HG03439 (cell line): Measurements from ENCODE around the gene TUBB1.

Source experiments
- ATAC-seq: cut with Tn5 transposase; IDR thresholded peaks from one replicate; pipeline ENCODE4 v1.9.1; 2021; ENCODE audit warnings: mild to moderate bottlenecking, moderate library complexity; ENCODE audit not compliant: unreplicated experiment

TUBB1 gene

GRCh38 chr20:59016795-59017492 is 2.3 kb upstream of the TUBB1 start:
- no peak for ATAC-seq

DNA sequence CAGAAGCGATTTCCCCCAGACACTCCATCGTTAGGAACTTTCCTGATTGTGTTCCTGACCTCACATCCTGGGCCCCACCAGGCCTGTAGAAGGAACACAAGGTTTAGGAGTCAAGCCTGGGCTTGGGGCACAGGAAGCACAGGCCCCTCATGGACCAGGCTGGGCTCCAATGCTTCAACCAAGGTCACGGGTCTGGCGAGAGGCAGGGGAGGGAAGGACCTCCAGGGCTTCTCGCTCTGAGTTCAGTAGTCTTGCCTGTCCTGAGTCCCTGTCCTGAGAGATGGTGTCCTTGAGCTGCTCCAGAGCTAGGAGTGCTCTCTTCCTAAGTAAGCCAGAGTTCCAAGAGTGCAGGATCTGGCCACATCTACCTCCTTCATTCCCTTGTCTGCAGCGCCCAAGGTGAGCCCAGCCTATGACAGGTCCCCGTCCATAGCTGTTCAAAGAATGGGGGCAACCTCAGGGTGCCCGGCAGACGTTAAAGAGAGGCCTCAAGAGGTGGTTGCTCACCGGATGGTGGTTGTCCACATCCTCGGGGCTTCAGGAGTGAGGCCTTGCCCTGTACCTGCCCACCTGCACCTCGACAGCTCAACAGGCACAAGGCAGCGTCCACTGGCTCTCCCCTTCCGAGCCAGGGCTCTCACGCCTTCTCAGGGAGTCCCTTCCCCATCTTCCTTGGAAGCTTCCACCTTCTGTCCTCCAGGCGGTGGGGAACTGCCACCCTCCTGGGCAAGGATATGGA is 1.6 kb upstream of the TUBB1 start:
- no peak for ATAC-seq

DNA sequence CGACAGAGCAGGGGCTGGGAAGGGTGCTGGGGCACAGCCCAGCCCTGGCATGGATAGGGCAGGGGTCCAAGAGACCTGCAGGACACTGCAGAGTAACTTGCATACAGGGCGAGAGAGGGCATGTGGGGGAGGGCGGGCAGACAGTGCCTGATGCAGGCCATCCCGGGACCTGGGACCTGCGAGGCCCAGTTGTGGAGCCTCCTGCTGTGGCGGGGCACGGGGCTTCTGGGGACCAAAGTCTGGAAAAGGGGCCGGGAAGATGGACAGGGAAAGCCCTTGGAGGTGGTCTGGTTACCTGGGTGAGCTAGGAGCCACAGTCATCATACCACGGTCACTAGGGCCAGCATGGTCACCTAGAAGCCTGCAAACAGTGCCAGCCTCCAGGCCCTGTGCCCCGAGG is 412 bp upstream of the TUBB1 start:
- no peak for ATAC-seq

- ATAC-seq: no peak
Measured at GRCh38 chr20:59020938-59021551, 1.8 kb downstream of the TUBB1 start.

- ATAC-seq: no peak
Measured at GRCh38 chr20:59022754-59023153, 3.5 kb downstream of the TUBB1 start.

GRCh38 chr20:59023616-59024015 is 4.4 kb downstream of the TUBB1 start:
- ATAC-seq: no peak

DNA sequence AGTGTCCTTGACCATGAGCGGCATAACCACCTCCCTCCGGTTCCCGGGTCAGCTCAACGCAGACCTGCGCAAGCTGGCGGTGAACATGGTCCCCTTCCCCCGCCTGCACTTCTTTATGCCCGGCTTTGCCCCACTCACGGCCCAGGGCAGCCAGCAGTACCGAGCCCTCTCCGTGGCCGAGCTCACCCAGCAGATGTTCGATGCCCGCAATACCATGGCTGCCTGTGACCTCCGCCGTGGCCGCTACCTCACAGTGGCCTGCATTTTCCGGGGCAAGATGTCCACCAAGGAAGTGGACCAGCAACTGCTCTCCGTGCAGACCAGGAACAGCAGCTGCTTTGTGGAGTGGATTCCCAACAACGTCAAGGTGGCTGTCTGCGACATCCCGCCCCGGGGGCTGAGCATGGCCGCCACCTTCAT is 4.9 kb downstream of the TUBB1 start:
- ATAC-seq: no peak

- no peak for ATAC-seq
Measured at GRCh38 chr20:59025086-59025485, 5.9 kb downstream of the TUBB1 start.

DNA sequence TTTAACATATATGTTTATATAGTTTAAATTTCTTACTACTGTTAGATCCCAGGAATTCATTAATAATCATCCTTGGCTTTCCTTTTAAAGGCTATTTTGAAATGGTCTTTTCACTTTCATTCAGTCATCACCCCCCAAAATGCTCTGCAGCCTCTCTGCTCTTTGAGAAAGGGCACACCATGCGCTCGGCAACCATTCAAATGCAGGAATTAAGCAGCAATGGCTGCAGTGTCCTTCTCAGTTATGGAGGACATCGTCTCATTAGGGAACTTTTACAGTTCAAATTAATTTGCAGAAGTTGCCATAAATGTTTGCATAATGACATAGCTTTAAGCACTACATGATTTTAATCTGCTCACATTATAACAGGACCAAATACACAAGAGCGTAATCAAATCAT is 6.3 kb downstream of the TUBB1 start:
- no peak for ATAC-seq

DNA sequence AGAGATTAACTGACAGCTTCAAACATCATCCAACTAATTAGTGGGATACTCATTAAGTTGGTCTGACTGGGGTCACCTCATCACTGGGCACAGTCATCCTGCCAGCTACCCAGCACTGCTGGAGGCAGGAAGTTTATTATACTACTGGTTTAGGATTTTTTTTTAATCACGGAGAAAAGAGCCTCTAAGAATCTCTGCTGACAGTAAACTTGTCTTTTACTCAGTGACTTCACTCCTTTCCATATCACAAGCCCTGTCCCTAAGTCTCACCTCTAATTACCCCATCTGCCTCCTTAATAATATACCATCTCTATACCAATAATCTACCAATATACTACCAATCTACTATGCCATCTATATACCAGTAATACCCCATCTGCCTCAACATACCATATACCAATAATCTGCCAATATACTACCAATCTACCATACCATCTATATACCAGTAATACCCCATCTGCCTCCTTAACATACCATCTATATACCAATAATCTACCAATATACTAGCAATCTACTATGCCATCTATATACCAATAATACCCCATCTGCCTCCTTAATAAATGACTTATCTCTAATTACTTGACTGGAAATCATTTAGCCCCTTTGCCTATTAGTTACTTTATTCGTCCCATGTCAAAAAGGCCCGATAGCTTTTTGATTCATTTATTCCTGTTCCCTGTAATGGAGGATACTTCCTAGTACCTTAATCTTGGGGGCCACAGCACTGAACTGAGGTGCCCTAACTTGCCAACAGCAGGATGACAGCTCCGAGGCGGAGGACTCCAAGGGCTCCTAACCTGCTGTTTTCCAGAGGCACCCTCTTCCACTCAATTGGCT is 7.9 kb downstream of the TUBB1 start:
- no peak for ATAC-seq

- ATAC-seq: no peak
Measured at GRCh38 chr20:59027741-59028320, 8.6 kb downstream of the TUBB1 start.

DNA sequence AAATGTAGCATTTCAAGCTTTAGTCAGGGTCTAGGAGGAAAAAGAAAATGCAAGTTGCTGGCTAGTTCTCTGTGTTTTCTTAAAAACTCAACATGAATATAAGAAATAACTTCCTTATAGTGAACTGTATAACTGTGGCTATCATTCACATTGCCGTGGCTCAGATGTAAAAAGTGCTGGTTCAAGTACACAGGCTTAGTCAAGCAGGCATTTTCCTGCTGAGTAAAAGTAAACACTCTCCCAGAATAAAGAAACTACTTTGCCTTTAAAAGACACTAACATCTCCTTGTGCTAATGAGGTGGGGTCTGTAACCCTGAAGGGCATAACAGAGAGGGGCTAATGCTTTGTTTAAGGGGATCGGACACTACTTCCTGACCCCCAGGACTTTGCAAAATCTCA is 9.6 kb downstream of the TUBB1 start:
- no peak for ATAC-seq

GRCh38 chr20:59030911-59031563 is 11.8 kb downstream of the TUBB1 start:
- ATAC-seq: no peak

DNA sequence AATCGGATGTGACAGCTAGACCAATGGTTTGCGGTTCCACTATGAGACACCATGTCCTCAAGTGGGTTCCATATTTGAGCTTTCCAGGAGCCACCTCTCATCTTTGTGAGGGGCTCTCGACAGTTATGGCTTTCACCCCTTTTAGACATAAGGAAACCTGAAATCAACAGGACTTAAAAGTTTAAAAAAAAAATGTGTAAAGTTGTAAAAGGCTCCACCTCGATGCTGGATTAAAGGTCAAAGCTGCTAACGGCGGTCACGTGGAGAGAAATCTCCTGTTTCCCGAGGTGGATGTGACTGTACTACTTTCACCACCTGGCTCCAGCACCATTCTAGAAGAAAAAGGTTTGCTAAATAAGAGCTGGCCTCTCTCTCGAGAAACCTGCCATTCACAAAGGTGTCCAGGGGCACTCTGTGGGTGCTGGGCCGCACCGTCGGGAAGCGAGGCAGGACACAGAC is 12.4 kb downstream of the TUBB1 start:
- ATAC-seq: no peak

DNA sequence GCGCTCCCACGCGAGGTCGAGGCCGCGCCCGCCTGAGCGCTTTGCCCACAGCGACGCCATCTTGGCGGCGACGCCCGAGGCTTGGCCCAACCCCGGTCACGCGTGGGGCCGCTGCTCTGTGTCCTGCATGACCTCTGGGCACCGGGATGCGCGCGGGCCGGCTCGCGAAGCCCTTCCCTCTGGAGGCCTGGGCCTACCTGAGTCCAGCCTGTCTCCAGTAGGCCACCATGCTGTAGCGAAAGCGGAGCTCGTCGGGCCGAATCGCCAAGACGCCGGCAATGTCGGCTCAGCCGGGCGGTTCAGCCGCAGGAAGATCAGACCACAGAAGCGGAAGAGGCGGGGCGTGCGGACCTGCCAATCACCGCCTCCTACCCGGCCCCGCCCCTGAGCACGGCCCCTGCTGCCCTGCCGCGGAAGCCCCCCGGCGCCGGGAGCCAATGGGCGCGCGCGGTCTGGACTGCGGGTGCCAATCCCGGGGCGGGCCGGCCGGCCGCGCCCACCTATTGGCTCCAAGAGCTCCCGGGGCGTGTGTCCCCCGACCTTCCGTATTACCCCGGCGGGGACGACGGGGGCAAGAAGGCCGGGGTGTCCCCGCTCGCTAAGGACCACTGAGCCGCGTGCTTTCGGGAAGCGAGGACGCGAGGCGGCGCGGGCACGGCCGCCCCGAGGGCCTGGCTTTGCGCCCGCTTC is 12.9 kb downstream of the TUBB1 start, which contains the start of gene ATP5F1E:
Gene ATP5F1E (minus strand): TSS at position 313 of the 690 bp plus-strand sequence. CDS start 84 bp downstream, at position 229.
- ATAC-seq: peak; percentile 89

GRCh38 chr20:59032713-59033059 is 13.5 kb downstream of the TUBB1 start:
- ATAC-seq: no peak

DNA sequence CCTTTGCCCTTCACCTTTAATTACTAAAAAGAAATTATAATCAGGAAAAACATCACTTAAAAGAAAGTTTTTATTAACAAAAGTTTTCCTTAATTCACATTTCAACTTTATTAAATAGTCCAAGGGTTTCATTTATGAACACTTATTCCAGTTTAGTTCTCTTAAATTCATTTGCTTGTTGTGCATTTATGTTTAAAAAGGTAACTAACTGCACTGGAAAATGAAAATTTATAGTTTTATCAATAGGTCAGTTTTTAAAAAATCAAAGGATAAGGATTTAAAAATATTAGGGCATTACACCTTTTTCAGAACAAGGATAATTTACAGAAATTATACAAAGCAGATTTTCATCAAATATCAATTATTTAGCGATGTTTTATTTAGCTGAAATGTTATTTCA is 13.9 kb downstream of the TUBB1 start:
- ATAC-seq: no peak

GRCh38 chr20:59033616-59034165 is 14.5 kb downstream of the TUBB1 start:
- ATAC-seq: no peak

- no peak for ATAC-seq
Measured at GRCh38 chr20:59035381-59035780, 16.2 kb downstream of the TUBB1 start.
